Liver (tissue), 9 donors: ENCODE data around the gene CNIH2. TPM values are rescaled to one million over a fixed set of nuclear protein-coding genes. Genes with fewer than 3 reads are reported as not detected.
A peak's percentile ranks its signal among the peaks of the same experiment; 100 is the strongest.

Experiments used
- DNase-seq: peaks from one replicate; pipeline ENCODE4 v3.0.0-alpha.2; 2017; ENCODE audit warnings: low spot score
- H3K27ac ChIP-seq, 2 donors: one replicate each; pipeline ENCODE4 v1.7.0; 2013; ENCODE audit warnings: inconsistent platforms in 2 of 2, low read length in 2 of 2, control low read depth in 1 of 2, low read depth in 1 of 2, mild to moderate bottlenecking in 1 of 2
- H3K27me3 ChIP-seq, 4 donors: one replicate each; pipeline versions ENCODE4 v1.6.1 to v1.7.0; 2013; ENCODE audit warnings: low read length in 3 of 4, inconsistent platforms in 1 of 4, mild to moderate bottlenecking in 1 of 4, moderate library complexity in 1 of 4; ENCODE audit not compliant: control insufficient read depth in 4 of 4, insufficient read depth in 4 of 4
- H3K36me3 ChIP-seq, 4 donors: one replicate each; pipeline versions ENCODE4 v1.6.1 to v1.7.0; 2013; ENCODE audit warnings: low read length in 3 of 4, mild to moderate bottlenecking in 3 of 4, low read depth in 1 of 4, moderate library complexity in 1 of 4; ENCODE audit not compliant: control insufficient read depth in 4 of 4, insufficient read depth in 3 of 4
- H3K4me1 ChIP-seq, 4 donors: one replicate each; pipeline versions ENCODE4 v1.6.1 to v1.7.0; 2013; ENCODE audit warnings: low read length in 3 of 4, mild to moderate bottlenecking in 3 of 4, moderate library complexity in 1 of 4; ENCODE audit not compliant: control insufficient read depth in 4 of 4, insufficient read depth in 4 of 4
- H3K4me3 ChIP-seq, 3 donors: one replicate each; pipeline versions ENCODE4 v1.6.1 to v1.7.0; 2013; ENCODE audit warnings: low read length in 3 of 3, control low read depth in 1 of 3, low read depth in 1 of 3, mild to moderate bottlenecking in 1 of 3
- H3K9ac ChIP-seq, 2 donors: one replicate each; pipeline ENCODE4 v1.7.0; 2013; ENCODE audit warnings: low read length in 2 of 2, mild to moderate bottlenecking in 2 of 2, moderate library complexity in 2 of 2, control low read depth in 1 of 2, low read depth in 1 of 2
- H3K9me3 ChIP-seq, 4 donors: one replicate each; pipeline versions ENCODE4 v1.6.1 to v1.7.0; 2013; ENCODE audit warnings: low read length in 3 of 4; ENCODE audit not compliant: control insufficient read depth in 4 of 4
- ATF3 ChIP-seq: IDR thresholded peaks from 2 replicates; pipeline ENCODE4 v1.6.1; 2016; ENCODE audit warnings: antibody characterized with exemption
- CTCF ChIP-seq: fragments of 150-350 bp; IDR thresholded peaks from 2 replicates; pipeline ENCODE4 v1.5.1; 2017; ENCODE audit warnings: improper control_type of control experiment, low read depth, low read length; ENCODE audit not compliant: missing input control
- EGR1 ChIP-seq, 2 donors: IDR thresholded peaks; 2 replicates each; pipeline ENCODE4 v1.6.1; 2016 to 2018; ENCODE audit warnings: antibody characterized with exemption in 2 of 2, low read depth in 2 of 2
- FOXA1 ChIP-seq: IDR thresholded peaks from 2 replicates; pipeline ENCODE4 v1.6.1; 2016; ENCODE audit warnings: antibody characterized with exemption
- FOXA2 ChIP-seq: IDR thresholded peaks from 2 replicates; pipeline ENCODE4 v1.6.1; 2016; ENCODE audit warnings: antibody characterized with exemption
- GABPA ChIP-seq, 2 donors: IDR thresholded peaks in 1 of 2; conservative IDR thresholded peaks in 1 of 2; 2 replicates each; pipeline ENCODE4 v1.6.1; 2016; ENCODE audit warnings: antibody characterized with exemption in 2 of 2, mild to moderate bottlenecking in 1 of 2, moderate library complexity in 1 of 2
- HNF4A ChIP-seq, 2 donors: conservative IDR thresholded peaks; 2 replicates each; pipeline ENCODE4 v1.6.1; 2016; ENCODE audit warnings: antibody characterized with exemption in 2 of 2, mild to moderate bottlenecking in 2 of 2
- HNF4G ChIP-seq: IDR thresholded peaks from 2 replicates; pipeline ENCODE4 v1.6.1; 2016; ENCODE audit warnings: antibody characterized with exemption
- JUND ChIP-seq, 2 donors: IDR thresholded peaks; 2 replicates each; pipeline ENCODE4 v1.6.1; 2016; ENCODE audit warnings: antibody characterized with exemption in 2 of 2
- MAX ChIP-seq: IDR thresholded peaks from 2 replicates; pipeline ENCODE4 v1.6.1; 2016; ENCODE audit warnings: antibody characterized with exemption
- NR2F2 ChIP-seq: IDR thresholded peaks from 2 replicates; pipeline ENCODE4 v1.6.1; 2016; ENCODE audit warnings: antibody characterized with exemption
- RAD21 ChIP-seq, 2 donors: IDR thresholded peaks; 2 replicates each; pipeline ENCODE4 v1.6.1; 2016; ENCODE audit warnings: antibody characterized with exemption in 2 of 2, mild to moderate bottlenecking in 2 of 2
- REST ChIP-seq: IDR thresholded peaks from 2 replicates; pipeline ENCODE4 v1.6.1; 2016; ENCODE audit warnings: antibody characterized with exemption, mild to moderate bottlenecking
- RXRA ChIP-seq, 2 donors: IDR thresholded peaks; 2 replicates each; pipeline ENCODE4 v1.6.1; 2017 to 2018; ENCODE audit warnings: antibody characterized with exemption in 2 of 2, mild to moderate bottlenecking in 1 of 2
- SP1 ChIP-seq: IDR thresholded peaks from 2 replicates; pipeline ENCODE4 v1.6.1; 2018; ENCODE audit warnings: antibody characterized with exemption, mild to moderate bottlenecking
- TAF1 ChIP-seq: conservative IDR thresholded peaks from 2 replicates; pipeline ENCODE4 v1.6.1; 2016; ENCODE audit warnings: antibody characterized with exemption, mild to moderate bottlenecking
- YY1 ChIP-seq: IDR thresholded peaks from 2 replicates; pipeline ENCODE4 v1.6.1; 2016; ENCODE audit warnings: antibody characterized with exemption, mild to moderate bottlenecking
- ZBTB33 ChIP-seq: IDR thresholded peaks from 2 replicates; pipeline ENCODE4 v1.6.1; 2016; ENCODE audit warnings: antibody characterized with exemption
- WGBS: extraction: QIAGEN DNeasy Blood & Tissue Kit; methylation state at CpG from one replicate; pipeline ENCODE4 v1.1.7; 2013; 5-methylcytosine and 5-hydroxymethylcytosine counted together
- polyA plus RNA-seq, 2 donors: library from polyadenylated mRNA; stranded (reverse) in 1 of 2; unstranded in 1 of 2; fragments of 200-250 nt in 1 of 2; fragments of >200 nt in 1 of 2; fragmentation: Nextera tagmentation in 1 of 2; extraction: Ambion mirVana in 1 of 2; gene quantifications; one replicate each; pipeline versions ENCODE4 v1.2.1 to v1.2.3, GENCODE V29; 2013 to 2015
- total RNA-seq, 2 donors: library from RNA; depleted of rRNA; stranded (reverse); fragments of >200 nt; gene quantifications; one replicate each; pipeline ENCODE4 v1.2.3, GENCODE V29; 2014
- donor health status: healthy.
- donor health status: healthy.
- donor health status: healthy.
- donor health status: healthy.
- donor health status: healthy.

CNIH2 gene
- total and polyA plus RNA-seq, 4 donors, result 0.07 TPM; not detected in 3

- Histone ChIP-seq H3K9ac (no peak overlapping the region), H3K27ac (peak overlapping the region; percentile 79 to 86), H3K4me1 (peaks cover 0 to 12% (median 5%) of the 10 kb centered on the region in 4 donors), H3K27me3 (no peaks in the 10 kb centered on the region), H3K4me3 (peak overlapping the region in 2 of 3 donors; percentile 44 to 63), H3K36me3 (no peaks in the 10 kb centered on the region), H3K9me3 (no peaks in the 10 kb centered on the region)
- TF ChIP-seq SP1 (no peak), NR2F2 (no peak), TAF1 (no peak), CTCF (no peak), FOXA1 (no peak), ZBTB33 (no peak), HNF4A (conservative IDR thresholded peaks at IDR 0.05) (no peak), HNF4G (no peak), JUND (IDR thresholded peaks at IDR 0.05) (no peak), GABPA (IDR thresholded peaks at IDR 0.05 in 1 of 2, conservative IDR thresholded peaks at IDR 0.05 in 1 of 2) (no peak), RXRA (IDR thresholded peaks at IDR 0.05) (no peak), EGR1 (IDR thresholded peaks at IDR 0.05; ENCODE audit: low read depth in 2 of 2) (no peak), MAX (no peak), REST (no peak), RAD21 (IDR thresholded peaks at IDR 0.05) (no peak), FOXA2 (no peak), ATF3 (no peak), YY1 (no peak)
- DNase-seq, result no peak
- 31% methylated on average over 26 of the region's 26 CpGs for WGBS
These were observed 33.5 kb downstream of the CNIH2 start for GRCh38 chr11:66311470-66311964.
